Measurements from ENCODE around the gene RDH8.

Gene RDH8

GRCh38 chr19:10043286-10043927 is 30.1 kb downstream of the RDH8 start:
- peak; percentile 1 to 83 (median 65) for DNase-seq

- DNase-seq, result no peak
These were observed 31.1 kb downstream of the RDH8 start for GRCh38 chr19:10044390-10044789.

DNA sequence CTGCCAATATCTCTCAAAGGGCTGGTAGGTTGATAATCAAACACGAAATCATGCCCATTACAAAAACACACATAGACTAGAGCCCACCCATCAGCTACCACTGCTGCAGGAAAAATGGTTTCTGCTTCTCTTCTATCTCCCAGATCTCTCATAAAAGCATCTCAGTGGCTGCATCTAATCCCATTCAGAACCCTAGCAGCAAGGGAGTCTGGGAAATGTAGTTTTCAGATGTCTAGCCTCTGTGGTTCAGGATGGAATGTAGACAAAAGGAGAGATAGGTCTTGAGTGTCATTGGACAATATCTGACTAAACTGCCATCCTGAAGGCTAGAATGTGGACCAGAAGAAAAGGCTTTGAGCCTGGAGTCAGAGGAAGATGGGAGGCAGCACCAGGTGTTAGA is 32.1 kb downstream of the RDH8 start:
- DNase-seq, result no peak

- DNase-seq, result no peak
These were observed 36.3 kb downstream of the RDH8 start for GRCh38 chr19:10049626-10050025.

GRCh38 chr19:10052602-10053360 is 39.5 kb downstream of the RDH8 start:
- no peak for DNase-seq

DNA sequence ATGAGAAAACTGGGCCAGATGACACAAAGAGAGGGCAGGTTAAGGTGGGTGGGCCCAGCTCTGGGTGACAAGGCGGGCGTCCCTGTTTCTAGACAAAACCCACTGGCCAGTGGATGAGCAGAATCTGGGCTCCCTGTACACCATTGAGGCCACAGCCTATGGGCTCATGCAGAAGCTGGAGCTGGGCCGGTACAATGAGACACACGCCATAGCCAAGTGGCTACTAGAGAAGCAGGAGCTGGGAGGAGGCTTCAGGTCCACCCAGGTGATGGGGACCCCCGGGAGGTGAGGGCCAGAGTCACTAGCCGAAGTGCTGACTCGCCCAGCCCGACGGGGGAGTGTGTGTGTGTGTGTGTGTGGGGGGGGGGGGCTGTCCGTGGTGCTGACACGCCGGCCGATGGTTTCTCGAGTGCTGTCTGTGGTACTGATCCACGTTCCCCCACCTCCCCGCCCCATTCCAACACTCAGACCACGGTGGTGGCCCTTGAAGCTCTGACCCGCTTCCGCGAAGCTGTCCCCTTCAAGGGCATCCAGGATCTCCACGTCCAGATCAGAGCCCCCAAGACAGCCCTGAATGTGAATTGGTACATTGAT is 48.5 kb downstream of the RDH8 start:
- DNase-seq, result no peak

GRCh38 chr19:10068205-10068604 is 54.9 kb downstream of the RDH8 start:
- DNase-seq, result no peak

GRCh38 chr19:10069046-10069445 is 55.8 kb downstream of the RDH8 start:
- DNase-seq, result no peak

GRCh38 chr19:10070730-10071446 is 57.6 kb downstream of the RDH8 start:
- DNase-seq, result no peak
